Panc1 (cell line): ENCODE measurements around the gene LRRK1. TPM values are rescaled to one million over a fixed set of nuclear protein-coding genes. Genes with fewer than 3 reads are reported as not detected.

Source experiments
- ATAC-seq: fragments of 200-7000 bp; cut with Tn5 transposase; 2 replicates; pipeline ENCODE4 v1.9.1; 2020; ENCODE audit warnings: mild to moderate bottlenecking, moderate library complexity
- BruUV-seq: library from RNA; stranded (reverse); fragments of 400-500 nt; replicated peaks from 2 replicates; lab custom pipeline; 2021; lab: Mats Ljungman, UMichigan
- CTCF ChIA-PET: fragments of 300-600 bp; sonication (Branson Sonifier 250); formaldehyde crosslinking; loops from one replicate; lab custom pipeline; 2022; ENCODE audit warnings: antibody characterized with exemption; lab: Charles Lee
- POLR2A ChIA-PET: fragments of 300-600 bp; sonication (Branson Sonifier 250); formaldehyde crosslinking; loops from one replicate; lab custom pipeline; 2022; ENCODE audit warnings: antibody characterized with exemption; lab: Charles Lee
- DNase-seq: peaks from one replicate; pipeline ENCODE4 v3.0.0-alpha.2; 2010; ENCODE audit warnings: low read depth, low spot score
- H3K27ac ChIP-seq: 2 replicates; pipeline ENCODE4 v1.5.1; 2011; ENCODE audit warnings: mild to moderate bottlenecking, low read length, inconsistent platforms
- H3K27me3 ChIP-seq: fragments of 200-500 bp; sonication (Bioruptor generic); 2 replicates; pipeline ENCODE4 v1.6.0; 2014; ENCODE audit warnings: low read length, inconsistent platforms; ENCODE audit not compliant: control insufficient read depth, insufficient read depth
- H3K36me3 ChIP-seq: fragments of 200-500 bp; sonication (Bioruptor generic); 2 replicates; pipeline ENCODE4 v1.5.1; 2014; ENCODE audit warnings: inconsistent platforms, mild to moderate bottlenecking, low read length, moderate library complexity; ENCODE audit not compliant: control insufficient read depth, insufficient read depth
- H3K4me1 ChIP-seq: 2 replicates; pipeline ENCODE4 v1.5.1; 2011; ENCODE audit warnings: inconsistent platforms, mild to moderate bottlenecking, low read length, moderate library complexity; ENCODE audit not compliant: control insufficient read depth, insufficient read depth
- H3K4me3 ChIP-seq, 2 experiments: 2 replicates each; pipeline ENCODE4 v1.5.1; 2011 to 2012; ENCODE audit warnings: low read depth in 2 of 2, low read length in 2 of 2, mild to moderate bottlenecking in 2 of 2, inconsistent platforms in 1 of 2, moderate library complexity in 1 of 2
- H3K9me3 ChIP-seq: fragments of 200-500 bp; sonication (Bioruptor generic); 2 replicates; pipeline ENCODE4 v1.5.1; 2014; ENCODE audit warnings: low read depth, mild to moderate bottlenecking, inconsistent platforms, low read length, moderate library complexity; ENCODE audit not compliant: control insufficient read depth, insufficient read depth
- CTCF ChIP-seq: fragments of 450-650 bp; IDR thresholded peaks from 2 replicates; pipeline ENCODE4 v1.5.1; 2017; ENCODE audit warnings: mild to moderate bottlenecking
- POLR2AphosphoS5 ChIP-seq: IDR thresholded peaks from 2 replicates; pipeline ENCODE4 v1.6.1; 2012; ENCODE audit warnings: mild to moderate bottlenecking, low read depth, low read length, moderate library complexity
- REST ChIP-seq, 2 experiments: IDR thresholded peaks; 2 replicates each; pipeline ENCODE4 v1.6.1; 2011 to 2012; ENCODE audit warnings: low read depth in 2 of 2, control low read depth in 1 of 2, low read length in 1 of 2, mild to moderate bottlenecking in 1 of 2, moderate library complexity in 1 of 2; ENCODE audit not compliant: insufficient read depth in 1 of 2
- SIN3A ChIP-seq: IDR thresholded peaks from 2 replicates; pipeline ENCODE4 v1.6.1; 2012; ENCODE audit warnings: low read depth, mild to moderate bottlenecking, low read length, moderate library complexity, borderline replicate concordance; ENCODE audit not compliant: insufficient read depth
- TCF7L2 ChIP-seq: IDR thresholded peaks from 2 replicates; pipeline ENCODE4 v1.6.1; 2011; ENCODE audit warnings: mild to moderate bottlenecking, low read depth, low read length, inconsistent platforms
- in situ Hi-C: cut with HindIII; loops from 2 replicates; pipeline ENCODE4 v1.10.0; 2016; ENCODE audit warnings: low sequenced_read_pairs, low pct_unique_long_range_greater_than_20kb
- intact Hi-C: fragments of 100-400 bp; cut with micrococcal nuclease; formaldehyde crosslinking; loops from one replicate; pipeline ENCODE4 v1.10.0; 2022; ENCODE audit not compliant: unreplicated experiment
- total RNA-seq: library from RNA; stranded (reverse); gene quantifications from one replicate; pipeline ENCODE4 v1.2.1, GENCODE V29; 2021; ENCODE audit not compliant: unreplicated experiment

The LRRK1 gene
- total RNA-seq, 1 experiment from 2014 or later, result 88.0 TPM

- CTCF ChIA-PET, result no interaction called here
- no peaks in the 10 kb centered on the region for H3K27me3 ChIP-seq
- POLR2A ChIA-PET, result no interaction called here
- in situ Hi-C loops, result no loop called here
- no peak overlapping the region for H3K27ac ChIP-seq
- H3K36me3 ChIP-seq, result no peaks in the 10 kb centered on the region
- no peak for ATAC-seq
- H3K9me3 ChIP-seq, result no peaks in the 10 kb centered on the region
- 0 out of 2 replicates have a peak, but pooled peaks cover 7% of the 10 kb centered on the region for H3K4me1 ChIP-seq
- DNase-seq, result no peak
- intact Hi-C loops, result no loop called here
- TF ChIP-seq REST (IDR thresholded peaks at IDR 0.05; ENCODE audit: insufficient read depth in 1 of 2, low read depth in 2 of 2, low read length in 1 of 2) (no peak), SIN3A (no peak)
- no peak overlapping the region for H3K4me3 ChIP-seq
- BruUV-seq, result no TSS peak
Measured at GRCh38 chr15:101087172-101087769, 168.1 kb downstream of the LRRK1 start.

- no peak overlapping the region for H3K4me3 ChIP-seq
- ChIA-PET POLR2A (no interaction called here), CTCF (no interaction called here)
- 0 out of 2 replicates have a peak, but pooled peaks cover 7% of the 10 kb centered on the region for H3K4me1 ChIP-seq
- no peaks in the 10 kb centered on the region for H3K27me3 ChIP-seq
- ATAC-seq (no peak), DNase-seq (no peak)
- in situ Hi-C loops (no loop called here), intact Hi-C loops (no loop called here)
- BruUV-seq, result no TSS peak
- no peaks in the 10 kb centered on the region for H3K9me3 ChIP-seq
- no peak overlapping the region for H3K27ac ChIP-seq
- H3K36me3 ChIP-seq, result no peaks in the 10 kb centered on the region
- no peak for TF ChIP-seq TCF7L2
- no peak for TF ChIP-seq POLR2AphosphoS5
- no peak for TF ChIP-seq CTCF
- no peak for TF ChIP-seq SIN3A
- TF ChIP-seq REST (IDR thresholded peaks at IDR 0.05; ENCODE audit: insufficient read depth in 1 of 2, low read depth in 2 of 2, low read length in 1 of 2), result no peak
Measured at GRCh38 chr15:101088271-101088670, 169.1 kb downstream of the LRRK1 start.
